NCI-H2196 (cell line): ENCODE results near the gene GBX1.

Source experiments
- DNase-seq: peaks from one replicate; lab custom pipeline; 2025; ENCODE audit not compliant: unreplicated experiment; lab: John Stamatoyannopoulos, UW

The GBX1 gene

DNA sequence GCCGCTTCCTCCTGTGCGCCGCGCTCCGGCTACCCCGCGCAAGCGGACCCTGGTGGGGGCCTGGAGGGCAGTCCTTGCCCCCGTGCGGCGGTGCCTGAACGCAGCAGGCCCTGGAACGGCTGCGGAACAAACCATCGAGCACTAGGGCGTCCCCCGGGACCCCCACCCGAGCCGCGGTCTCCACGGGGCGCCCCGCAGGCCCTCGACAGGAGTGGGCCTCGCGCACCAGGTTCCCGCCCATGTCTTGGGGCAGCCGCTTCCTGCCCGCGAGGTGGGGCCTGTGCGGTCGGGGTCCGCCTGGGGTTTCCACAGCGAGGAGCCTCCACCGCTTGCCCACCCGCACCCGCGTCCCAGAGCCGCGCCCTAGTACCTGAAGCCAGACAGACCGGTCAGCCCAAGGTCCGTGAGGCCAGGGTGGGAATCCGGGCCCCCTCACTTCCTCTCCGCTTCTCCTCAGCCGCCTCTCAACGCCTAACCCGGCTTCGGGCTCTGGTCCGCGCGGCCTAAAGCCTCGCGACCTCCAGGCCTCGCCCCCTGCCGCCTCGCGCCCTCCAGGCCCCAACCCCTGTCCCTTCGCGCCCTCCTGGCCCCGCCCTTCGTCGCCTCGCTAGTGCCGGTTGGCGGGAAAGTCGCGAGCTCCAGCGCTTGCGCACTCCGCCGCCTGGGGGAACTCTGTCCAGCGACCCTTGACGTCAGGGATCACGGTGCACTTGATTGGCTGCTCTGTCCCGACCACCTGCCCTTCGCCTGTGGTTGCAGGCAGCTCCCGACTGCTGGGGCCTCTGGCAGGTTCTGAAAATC lies 7.0 kb upstream of the GBX1 start:
- no peak for DNase-seq

GRCh38 chr7:151173386-151174245 lies 6.1 kb upstream of the GBX1 start:
- DNase-seq: no peak

GRCh38 chr7:151172273-151173141 lies 5.0 kb upstream of the GBX1 start:
- DNase-seq: peak; percentile 61

- DNase-seq: no peak
Measured at GRCh38 chr7:151168787-151169162, 1.3 kb upstream of the GBX1 start.

DNA sequence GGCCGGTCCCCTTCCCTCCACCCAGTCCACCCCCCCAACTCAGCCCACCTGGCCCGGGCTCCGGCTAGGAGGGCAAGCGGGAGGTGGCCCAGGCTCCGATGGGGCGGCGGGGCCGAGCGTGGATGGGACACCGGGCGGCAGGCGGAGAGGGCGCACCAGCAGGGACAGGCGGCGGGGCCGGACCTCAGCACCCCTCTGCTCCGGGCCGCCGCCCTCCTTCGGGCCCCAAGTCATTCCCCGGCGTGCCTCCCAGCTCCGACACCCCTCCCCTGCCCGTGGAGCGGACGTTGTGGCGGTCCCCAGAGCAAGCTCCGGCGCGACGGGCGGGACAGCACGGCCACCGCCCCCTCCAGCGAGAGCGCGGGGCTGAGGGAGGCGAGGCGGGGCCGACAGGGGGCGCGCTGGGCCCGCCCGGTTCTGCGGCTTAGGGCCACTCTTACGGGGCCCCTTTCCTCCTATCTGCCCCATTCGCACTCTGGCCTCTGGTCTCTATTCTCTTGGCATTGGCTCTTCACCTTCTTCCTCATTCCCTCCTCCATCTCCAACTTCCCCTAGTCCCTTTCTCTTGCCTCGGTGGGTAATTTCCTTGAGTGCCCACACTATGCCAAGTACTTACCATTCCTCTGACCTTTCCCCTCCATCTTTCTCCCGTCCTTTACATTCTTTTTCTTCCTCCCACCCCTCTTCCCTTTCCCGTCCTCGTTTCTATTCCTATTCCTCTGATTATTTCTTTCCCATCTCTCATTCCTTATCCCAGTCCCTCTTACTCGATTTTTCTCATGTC lies 701 bp upstream of the GBX1 start:
- DNase-seq: no peak

DNA sequence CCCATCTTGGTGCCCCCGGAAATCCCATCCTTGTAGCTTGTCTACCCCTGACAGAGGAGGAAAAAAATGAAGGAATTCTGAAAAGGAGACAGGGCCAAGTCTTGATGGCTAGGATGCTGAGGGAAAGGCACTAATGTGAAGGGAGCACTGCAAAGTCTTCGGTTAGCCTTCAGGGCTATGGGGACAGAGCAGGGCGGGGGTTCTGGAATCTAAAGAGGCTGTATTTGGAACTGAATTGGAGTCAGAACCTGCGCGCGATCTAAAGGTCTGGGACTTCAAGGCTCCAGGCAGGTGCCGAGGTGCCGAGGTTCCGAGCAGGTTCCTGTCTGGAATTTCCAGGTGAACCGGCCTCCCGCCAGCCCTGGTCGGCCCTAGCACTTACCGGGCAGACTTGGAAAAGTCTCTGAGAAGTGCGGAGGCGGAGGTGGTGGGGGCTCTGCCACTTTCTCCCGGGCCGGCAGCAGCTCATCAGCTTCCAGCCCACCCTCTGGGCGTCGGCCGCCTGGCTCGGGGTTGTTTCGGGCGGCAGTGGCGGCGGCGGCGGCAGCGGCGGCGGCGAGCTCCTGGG lies 781 bp downstream of the GBX1 start:
- DNase-seq: no peak

DNA sequence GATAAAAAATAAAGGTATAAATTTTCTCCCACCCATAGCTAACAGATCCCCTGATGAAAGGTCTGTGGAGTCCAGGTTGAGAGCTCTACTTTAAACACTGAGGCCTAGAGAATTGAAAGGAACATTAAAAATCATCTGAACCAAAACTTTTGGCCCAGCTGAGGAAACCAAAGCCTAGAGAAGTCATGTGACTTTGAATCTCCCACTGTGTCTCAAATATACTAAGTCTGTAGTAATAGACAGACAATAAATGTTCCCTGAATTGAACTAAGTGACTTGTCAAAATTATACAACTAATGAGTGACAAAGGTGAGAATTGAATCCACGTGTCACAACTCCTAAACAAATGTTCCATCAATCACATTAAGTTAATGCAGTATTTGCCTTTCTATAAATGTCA lies 5.7 kb downstream of the GBX1 start:
- no peak for DNase-seq

GRCh38 chr7:151157645-151158329 lies 9.7 kb downstream of the GBX1 start:
- no peak for DNase-seq

- DNase-seq: no peak
Measured at GRCh38 chr7:151152643-151153513, 14.6 kb downstream of the GBX1 start.

DNA sequence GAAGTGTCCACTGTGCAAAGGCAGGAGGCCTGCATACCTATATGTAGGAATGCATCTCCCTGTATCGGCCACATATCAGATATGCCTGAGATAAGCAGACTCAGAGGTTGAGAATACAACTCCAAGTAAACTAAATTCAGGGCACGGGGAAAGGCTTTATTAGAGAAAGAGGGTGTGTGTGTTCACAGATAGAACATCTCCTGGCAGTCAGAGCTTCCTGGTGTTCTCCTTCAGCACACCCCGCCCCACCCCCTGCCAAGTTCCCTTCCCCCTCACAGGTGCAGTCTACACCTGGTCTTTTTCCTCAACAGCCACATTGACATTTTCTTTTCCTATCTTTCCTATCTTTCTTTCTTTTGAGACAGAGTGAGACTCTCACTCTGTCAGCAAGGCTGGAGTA lies 17.1 kb downstream of the GBX1 start:
- no peak for DNase-seq

DNA sequence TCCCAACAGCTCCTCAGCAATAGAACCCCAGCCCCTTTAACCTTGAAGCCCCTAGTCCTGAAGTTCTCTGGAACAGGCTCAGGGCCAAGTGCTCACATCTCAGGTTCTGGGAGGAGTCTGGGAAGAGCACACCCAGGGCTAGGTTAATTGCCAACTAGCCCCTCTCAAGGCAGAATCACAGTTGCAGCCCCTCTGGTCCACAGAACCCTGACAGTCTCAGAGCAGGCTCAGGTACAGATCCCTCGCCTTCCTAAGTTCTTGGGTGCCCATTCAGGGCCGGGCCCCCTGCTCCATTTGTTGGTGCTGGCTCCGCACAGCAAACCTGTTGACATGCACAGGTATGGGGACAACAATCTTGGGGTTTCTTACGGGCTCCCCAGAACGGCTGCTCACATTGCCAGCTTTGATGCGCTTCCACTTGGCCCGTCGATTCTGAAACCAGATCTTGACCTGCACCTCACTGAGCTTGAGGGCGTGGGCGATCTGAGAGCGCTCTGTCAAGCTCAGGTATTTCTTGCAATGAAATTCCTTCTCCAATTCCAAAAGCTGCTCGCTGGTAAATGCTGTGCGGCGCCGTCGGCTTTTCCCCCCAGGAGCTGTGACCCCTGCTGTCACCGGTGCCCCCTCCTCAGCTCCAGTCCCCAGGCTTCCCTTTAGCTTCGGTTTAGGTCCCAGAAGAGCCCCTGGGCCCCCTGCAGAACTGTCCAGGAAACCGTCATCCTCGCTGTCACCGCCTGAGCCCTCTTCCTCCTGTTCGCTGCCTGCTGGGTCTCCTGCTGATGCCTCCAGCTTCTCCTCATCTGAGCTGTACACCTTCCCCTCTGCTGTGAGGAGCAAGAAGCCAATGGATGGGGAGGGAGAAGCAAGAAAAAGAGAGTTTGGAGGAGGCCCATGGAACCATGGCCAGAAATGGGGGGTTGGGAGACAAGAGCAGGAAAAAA lies 18.9 kb downstream of the GBX1 start:
- DNase-seq: no peak

- DNase-seq: no peak
Measured at GRCh38 chr7:151146761-151147160, 20.7 kb downstream of the GBX1 start.

GRCh38 chr7:151144387-151144786 lies 23.1 kb downstream of the GBX1 start:
- DNase-seq: no peak

GRCh38 chr7:151143261-151144015 lies 24.1 kb downstream of the GBX1 start:
- no peak for DNase-seq

- DNase-seq: no peak
Measured at GRCh38 chr7:151142686-151143040, 24.8 kb downstream of the GBX1 start.

DNA sequence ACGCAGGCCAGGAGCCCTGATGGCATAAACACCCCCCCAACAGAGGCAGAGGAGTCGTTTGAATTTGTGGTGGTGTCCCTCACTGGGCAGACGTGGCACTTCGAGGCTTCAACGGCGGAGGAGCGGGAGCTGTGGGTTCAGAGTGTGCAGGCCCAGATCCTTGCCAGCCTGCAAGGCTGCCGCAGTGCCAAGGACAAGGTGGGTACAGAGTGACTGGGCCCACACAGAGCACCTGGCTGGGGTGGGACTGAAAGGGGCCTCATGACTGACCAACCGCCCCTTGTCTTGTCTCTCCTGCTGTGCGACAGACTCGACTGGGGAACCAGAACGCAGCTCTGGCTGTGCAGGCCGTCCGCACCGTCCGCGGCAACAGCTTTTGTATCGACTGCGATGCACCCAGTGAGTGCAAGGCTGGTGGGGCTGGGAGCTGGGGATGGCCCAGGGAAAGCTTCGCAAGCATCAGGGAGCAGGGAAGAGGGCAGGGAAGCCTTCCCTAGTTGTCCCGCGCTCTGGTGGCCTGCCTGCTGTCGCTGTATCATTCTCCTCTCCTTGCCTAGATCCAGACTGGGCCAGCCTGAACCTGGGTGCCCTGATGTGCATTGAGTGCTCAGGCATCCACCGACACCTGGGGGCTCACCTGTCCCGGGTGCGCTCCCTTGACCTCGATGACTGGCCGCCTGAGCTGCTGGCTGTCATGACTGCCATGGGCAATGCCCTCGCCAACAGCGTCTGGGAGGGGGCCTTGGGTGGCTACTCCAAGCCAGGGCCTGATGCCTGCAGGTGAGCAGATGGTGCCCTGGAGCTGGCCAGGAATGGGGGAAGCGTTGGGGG lies 25.4 kb downstream of the GBX1 start:
- no peak for DNase-seq
